ENCODE results near the gene DCUN1D1. TPM values are rescaled to one million over a fixed set of nuclear protein-coding genes. Genes with fewer than 3 reads are reported as not detected.

Gene DCUN1D1
- total and polyA plus RNA-seq, 2 of the 13 experiments (the other 11 are each of a cell fraction or from before 2014, with no cell fraction given) = 10.5 to 39.7 TPM

DNA sequence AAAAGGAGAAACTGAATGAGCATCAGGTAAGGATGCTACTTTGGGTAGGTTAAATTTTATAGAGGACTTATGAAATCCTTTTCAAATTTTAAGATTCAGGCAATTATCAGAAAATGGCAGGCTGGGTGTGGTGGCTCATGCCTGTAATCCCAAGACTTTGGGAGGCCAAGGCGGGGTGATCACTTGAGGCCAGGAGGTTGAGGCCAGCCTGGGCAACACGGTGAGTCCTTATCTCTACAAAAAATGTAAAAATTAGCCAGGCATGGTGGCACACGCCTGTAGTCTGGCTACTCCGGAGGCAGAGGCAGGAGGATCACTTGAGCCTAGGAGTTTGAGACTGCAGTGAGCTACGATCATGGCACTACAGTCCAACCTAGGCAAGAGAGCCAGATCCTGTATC, 23.1 kb downstream of the DCUN1D1 start:
- ChIA-PET CTCF (ENCODE audit: low intra/inter-chr PET ratio, low total read pairs) (no interaction called here), POLR2A (no interaction called here)
- H3K9me3 ChIP-seq (ENCODE audit: low read length) = no peaks in the 10 kb centered on the region
- no peak overlapping the region for H3K4me3 ChIP-seq (replicated peaks in 1 of 3; ENCODE audit: insufficient read depth in 1 of 3, low read depth in 2 of 3, low read length in 3 of 3)
- FAIRE-seq (no peak), ATAC-seq (no peak), DNase-seq (ENCODE audit: low spot score) (no peak)
- no peaks in the 10 kb centered on the region; a peak in 1 of 5 replicates for H3K27me3 ChIP-seq (ENCODE audit: control insufficient read depth in 1 of 2, insufficient read depth in 2 of 2, low read length in 2 of 2)
- no peak overlapping the region for H3K27ac ChIP-seq (ENCODE audit: extremely low read length, insufficient read depth, low read length)
- no peak overlapping the region for H3K4me2 ChIP-seq (ENCODE audit: low read depth, low read length)
- no peak overlapping the region for H3K9ac ChIP-seq (ENCODE audit: insufficient read depth, low read depth, low read length)
- no peaks in the 10 kb centered on the region for H4K20me1 ChIP-seq (ENCODE audit: insufficient read depth, low read length)
- no peak overlapping the region for H2AFZ ChIP-seq (ENCODE audit: low read length)
- H3K4me1 ChIP-seq (ENCODE audit: insufficient read depth, low read length) = peaks cover 9% of the 10 kb centered on the region
- intact Hi-C loops (cut with micrococcal nuclease; ENCODE audit: unreplicated experiment) = no loop called here
- in situ Hi-C loops (cut with HindIII; ENCODE audit: extremely low pct_ligation_motif_present, low pct_unique_long_range_greater_than_20kb) = no loop called here
- over 99% methylated on average over 5 of the region's 5 CpGs for WGBS (ENCODE audit: low lambda C conversion rate)
- BruUV-seq (replicated peaks) = no TSS peak
- peaks cover 0 to 29% of the 10 kb centered on the region in 2 experiments; a peak in 4 of 5 replicates for H3K36me3 ChIP-seq (replicated peaks in 1 of 2; ENCODE audit: control insufficient read depth in 1 of 2, insufficient read depth in 2 of 2, low read length in 2 of 2)
- no peaks in the 10 kb centered on the region for H3K79me2 ChIP-seq (ENCODE audit: insufficient read depth, low read length)
- TF ChIP-seq PCBP1 (IDR thresholded peaks at IDR 0.05; ENCODE audit: borderline replicate concordance, low read depth, low read length) (no peak), ZNF816 (CRISPR knock-in tag; IDR thresholded peaks at IDR 0.05; ENCODE audit: borderline replicate concordance) (no peak), MYNN (CRISPR knock-in tag; IDR thresholded peaks at IDR 0.05; ENCODE audit: low read depth) (no peak), ZFP82 (CRISPR knock-in tag; IDR thresholded peaks at IDR 0.05; ENCODE audit: borderline replicate concordance) (no peak), BHLHE40 (IDR thresholded peaks at IDR 0.05; ENCODE audit: low read length) (no peak), MZF1 (CRISPR knock-in tag; IDR thresholded peaks at IDR 0.05; ENCODE audit: borderline replicate concordance) (no peak), ZNF674 (CRISPR knock-in tag; IDR thresholded peaks at IDR 0.05; ENCODE audit: low read depth) (no peak), IRF2 (CRISPR knock-in tag; IDR thresholded peaks at IDR 0.05) (no peak), ZNF138 (CRISPR knock-in tag; IDR thresholded peaks at IDR 0.05; ENCODE audit: low read depth) (no peak)
- TF ChIP-seq, protein P1, sequence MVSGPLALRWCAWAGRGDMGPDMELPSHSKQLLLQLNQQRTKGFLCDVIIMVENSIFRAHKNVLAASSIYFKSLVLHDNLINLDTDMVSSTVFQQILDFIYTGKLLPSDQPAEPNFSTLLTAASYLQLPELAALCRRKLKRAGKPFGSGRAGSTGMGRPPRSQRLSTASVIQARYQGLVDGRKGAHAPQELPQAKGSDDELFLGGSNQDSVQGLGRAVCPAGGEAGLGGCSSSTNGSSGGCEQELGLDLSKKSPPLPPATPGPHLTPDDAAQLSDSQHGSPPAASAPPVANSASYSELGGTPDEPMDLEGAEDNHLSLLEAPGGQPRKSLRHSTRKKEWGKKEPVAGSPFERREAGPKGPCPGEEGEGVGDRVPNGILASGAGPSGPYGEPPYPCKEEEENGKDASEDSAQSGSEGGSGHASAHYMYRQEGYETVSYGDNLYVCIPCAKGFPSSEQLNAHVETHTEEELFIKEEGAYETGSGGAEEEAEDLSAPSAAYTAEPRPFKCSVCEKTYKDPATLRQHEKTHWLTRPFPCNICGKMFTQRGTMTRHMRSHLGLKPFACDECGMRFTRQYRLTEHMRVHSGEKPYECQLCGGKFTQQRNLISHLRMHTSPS (CRISPR knock-in tag; IDR thresholded peaks at IDR 0.05; ENCODE audit: low read depth) = no peak
- TF ChIP-seq, protein P2, sequence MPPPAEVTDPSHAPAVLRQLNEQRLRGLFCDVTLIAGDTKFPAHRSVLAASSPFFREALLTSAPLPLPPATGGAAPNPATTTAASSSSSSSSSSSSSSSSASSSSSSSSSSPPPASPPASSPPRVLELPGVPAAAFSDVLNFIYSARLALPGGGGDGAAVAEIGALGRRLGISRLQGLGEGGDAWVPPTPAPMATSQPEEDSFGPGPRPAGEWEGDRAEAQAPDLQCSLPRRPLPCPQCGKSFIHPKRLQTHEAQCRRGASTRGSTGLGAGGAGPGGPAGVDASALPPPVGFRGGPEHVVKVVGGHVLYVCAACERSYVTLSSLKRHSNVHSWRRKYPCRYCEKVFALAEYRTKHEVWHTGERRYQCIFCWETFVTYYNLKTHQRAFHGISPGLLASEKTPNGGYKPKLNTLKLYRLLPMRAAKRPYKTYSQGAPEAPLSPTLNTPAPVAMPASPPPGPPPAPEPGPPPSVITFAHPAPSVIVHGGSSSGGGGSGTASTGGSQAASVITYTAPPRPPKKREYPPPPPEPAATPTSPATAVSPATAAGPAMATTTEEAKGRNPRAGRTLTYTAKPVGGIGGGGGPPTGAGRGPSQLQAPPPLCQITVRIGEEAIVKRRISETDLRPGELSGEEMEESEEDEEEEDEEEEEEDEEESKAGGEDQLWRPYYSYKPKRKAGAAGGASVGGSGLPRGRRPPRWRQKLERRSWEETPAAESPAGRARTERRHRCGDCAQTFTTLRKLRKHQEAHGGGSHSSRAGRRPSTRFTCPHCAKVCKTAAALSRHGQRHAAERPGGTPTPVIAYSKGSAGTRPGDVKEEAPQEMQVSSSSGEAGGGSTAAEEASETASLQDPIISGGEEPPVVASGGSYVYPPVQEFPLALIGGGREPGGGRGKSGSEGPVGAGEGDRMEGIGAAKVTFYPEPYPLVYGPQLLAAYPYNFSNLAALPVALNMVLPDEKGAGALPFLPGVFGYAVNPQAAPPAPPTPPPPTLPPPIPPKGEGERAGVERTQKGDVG (CRISPR knock-in tag; IDR thresholded peaks at IDR 0.05; ENCODE audit: borderline replicate concordance) = no peak
- TF ChIP-seq, protein P3, sequence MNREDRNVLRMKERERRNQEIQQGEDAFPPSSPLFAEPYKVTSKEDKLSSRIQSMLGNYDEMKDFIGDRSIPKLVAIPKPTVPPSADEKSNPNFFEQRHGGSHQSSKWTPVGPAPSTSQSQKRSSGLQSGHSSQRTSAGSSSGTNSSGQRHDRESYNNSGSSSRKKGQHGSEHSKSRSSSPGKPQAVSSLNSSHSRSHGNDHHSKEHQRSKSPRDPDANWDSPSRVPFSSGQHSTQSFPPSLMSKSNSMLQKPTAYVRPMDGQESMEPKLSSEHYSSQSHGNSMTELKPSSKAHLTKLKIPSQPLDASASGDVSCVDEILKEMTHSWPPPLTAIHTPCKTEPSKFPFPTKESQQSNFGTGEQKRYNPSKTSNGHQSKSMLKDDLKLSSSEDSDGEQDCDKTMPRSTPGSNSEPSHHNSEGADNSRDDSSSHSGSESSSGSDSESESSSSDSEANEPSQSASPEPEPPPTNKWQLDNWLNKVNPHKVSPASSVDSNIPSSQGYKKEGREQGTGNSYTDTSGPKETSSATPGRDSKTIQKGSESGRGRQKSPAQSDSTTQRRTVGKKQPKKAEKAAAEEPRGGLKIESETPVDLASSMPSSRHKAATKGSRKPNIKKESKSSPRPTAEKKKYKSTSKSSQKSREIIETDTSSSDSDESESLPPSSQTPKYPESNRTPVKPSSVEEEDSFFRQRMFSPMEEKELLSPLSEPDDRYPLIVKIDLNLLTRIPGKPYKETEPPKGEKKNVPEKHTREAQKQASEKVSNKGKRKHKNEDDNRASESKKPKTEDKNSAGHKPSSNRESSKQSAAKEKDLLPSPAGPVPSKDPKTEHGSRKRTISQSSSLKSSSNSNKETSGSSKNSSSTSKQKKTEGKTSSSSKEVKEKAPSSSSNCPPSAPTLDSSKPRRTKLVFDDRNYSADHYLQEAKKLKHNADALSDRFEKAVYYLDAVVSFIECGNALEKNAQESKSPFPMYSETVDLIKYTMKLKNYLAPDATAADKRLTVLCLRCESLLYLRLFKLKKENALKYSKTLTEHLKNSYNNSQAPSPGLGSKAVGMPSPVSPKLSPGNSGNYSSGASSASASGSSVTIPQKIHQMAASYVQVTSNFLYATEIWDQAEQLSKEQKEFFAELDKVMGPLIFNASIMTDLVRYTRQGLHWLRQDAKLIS (CRISPR knock-in tag; IDR thresholded peaks at IDR 0.05) = no peak
- TF ChIP-seq, protein P4, sequence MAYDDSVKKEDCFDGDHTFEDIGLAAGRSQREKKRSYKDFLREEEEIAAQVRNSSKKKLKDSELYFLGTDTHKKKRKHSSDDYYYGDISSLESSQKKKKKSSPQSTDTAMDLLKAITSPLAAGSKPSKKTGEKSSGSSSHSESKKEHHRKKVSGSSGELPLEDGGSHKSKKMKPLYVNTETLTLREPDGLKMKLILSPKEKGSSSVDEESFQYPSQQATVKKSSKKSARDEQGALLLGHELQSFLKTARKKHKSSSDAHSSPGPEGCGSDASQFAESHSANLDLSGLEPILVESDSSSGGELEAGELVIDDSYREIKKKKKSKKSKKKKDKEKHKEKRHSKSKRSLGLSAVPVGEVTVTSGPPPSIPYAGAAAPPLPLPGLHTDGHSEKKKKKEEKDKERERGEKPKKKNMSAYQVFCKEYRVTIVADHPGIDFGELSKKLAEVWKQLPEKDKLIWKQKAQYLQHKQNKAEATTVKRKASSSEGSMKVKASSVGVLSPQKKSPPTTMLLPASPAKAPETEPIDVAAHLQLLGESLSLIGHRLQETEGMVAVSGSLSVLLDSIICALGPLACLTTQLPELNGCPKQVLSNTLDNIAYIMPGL (CRISPR knock-in tag; IDR thresholded peaks at IDR 0.05; ENCODE audit: borderline replicate concordance in 1 of 2, low read depth in 1 of 2) = no peak
